A673 (cell line): Measurements from ENCODE around the gene RDH16. TPM values are rescaled to one million over a fixed set of nuclear protein-coding genes. Genes with fewer than 3 reads are reported as not detected.

Experiments
- BruUV-seq: library from RNA; stranded (reverse); fragments of 400-500 nt; replicated peaks from 2 replicates; lab custom pipeline; 2021; lab: Mats Ljungman, UMichigan
- CTCF ChIA-PET: fragments of 300-600 bp; sonication (Branson Sonifier 250); formaldehyde crosslinking; loops from one replicate; lab custom pipeline; 2022; ENCODE audit warnings: antibody characterized with exemption; lab: Charles Lee
- POLR2A ChIA-PET: fragments of 300-600 bp; sonication (Branson Sonifier 250); formaldehyde crosslinking; loops from one replicate; lab custom pipeline; 2022; ENCODE audit warnings: antibody characterized with exemption; ENCODE audit not compliant: low non-redundant PET; lab: Charles Lee
- DNase-seq: peaks from one replicate; pipeline ENCODE4 v3.0.0-alpha.2; 2015; ENCODE audit warnings: low spot score
- H3K27ac ChIP-seq: fragments of 200-600 bp; sonication (generic); 2 replicates; pipeline ENCODE4 v1.5.1; 2016; ENCODE audit warnings: mixed run types, low read depth, mild to moderate bottlenecking, mixed read lengths, antibody characterized with exemption, low read length; ENCODE audit not compliant: poor library complexity, severe bottlenecking
- H3K27me3 ChIP-seq: fragments of 200-600 bp; sonication (generic); replicated peaks from 2 replicates; pipeline ENCODE4 v1.6.1; 2017; ENCODE audit warnings: mixed run types, low read depth, mild to moderate bottlenecking, mixed read lengths, antibody characterized with exemption, low read length; ENCODE audit not compliant: insufficient read depth, poor library complexity
- H3K36me3 ChIP-seq: fragments of 200-600 bp; sonication (generic); 2 replicates; pipeline ENCODE4 v1.6.1; 2016; ENCODE audit warnings: mixed run types, mild to moderate bottlenecking, mixed read lengths, antibody characterized with exemption, low read length; ENCODE audit not compliant: insufficient read depth, poor library complexity, severe bottlenecking
- H3K4me1 ChIP-seq: fragments of 200-600 bp; sonication (generic); 2 replicates; pipeline ENCODE4 v1.6.1; 2017; ENCODE audit warnings: mixed run types, mild to moderate bottlenecking, mixed read lengths, antibody characterized with exemption, low read length; ENCODE audit not compliant: insufficient read depth, poor library complexity, severe bottlenecking
- H3K4me3 ChIP-seq: fragments of 200-600 bp; sonication (generic); 2 replicates; pipeline ENCODE4 v1.5.1; 2016; ENCODE audit warnings: low read depth, mixed run types, mild to moderate bottlenecking, mixed read lengths, low read length; ENCODE audit not compliant: poor library complexity, severe bottlenecking
- H3K9me3 ChIP-seq: fragments of 200-600 bp; sonication (generic); 2 replicates; pipeline ENCODE4 v1.6.1; 2016; ENCODE audit warnings: mixed run types, low read depth, mild to moderate bottlenecking, mixed read lengths, antibody characterized with exemption, low read length; ENCODE audit not compliant: poor library complexity, severe bottlenecking
- EZH2 ChIP-seq: fragments of 200-600 bp; sonication (generic); IDR thresholded peaks from 2 replicates; pipeline ENCODE4 v1.6.1; 2017; ENCODE audit warnings: borderline replicate concordance, low read depth, mild to moderate bottlenecking, mixed read lengths, antibody characterized with exemption, low read length; ENCODE audit not compliant: poor library complexity, severe bottlenecking
- intact Hi-C: fragments of 100-400 bp; cut with micrococcal nuclease; formaldehyde crosslinking; loops from one replicate; pipeline ENCODE4 v1.10.0; 2022; ENCODE audit not compliant: unreplicated experiment
- total RNA-seq: library from RNA; stranded (reverse); gene quantifications from 2 replicates; pipeline ENCODE4 v1.2.3, GENCODE V29; 2021
- TF ChIP-seq, protein P1 (sequence below): fragments of 300-800, 200-600 bp; sonication (generic); conservative IDR thresholded peaks from 2 replicates; pipeline ENCODE4 v1.5.1; 2017; ENCODE audit warnings: low read depth, mild to moderate bottlenecking, antibody characterized with exemption, low read length, moderate library complexity, mixed read lengths

The RDH16 gene
- total RNA-seq, 1 experiment from 2014 or later: 0.24 TPM

DNA sequence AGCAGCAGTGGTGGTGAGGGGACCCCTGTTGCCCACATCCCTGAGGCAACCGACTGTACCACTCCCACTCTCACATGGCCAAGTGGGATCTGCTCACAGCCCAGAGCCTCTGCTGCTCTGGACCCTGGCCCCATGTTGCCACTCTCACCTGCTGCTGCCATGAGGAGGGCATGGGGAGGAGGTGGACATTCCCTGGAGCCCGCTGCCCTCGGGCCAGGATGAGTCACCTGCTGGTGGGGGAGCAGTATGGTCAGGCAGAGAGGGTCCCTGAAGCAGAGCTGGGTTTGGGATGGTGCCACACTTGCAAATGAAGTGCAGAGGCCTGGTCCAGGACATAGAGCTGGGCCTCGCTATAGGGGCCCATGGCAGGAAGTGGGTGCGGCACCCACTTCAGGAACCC, 49.3 kb downstream of the RDH16 start:
- Histone ChIP-seq H3K9me3 (peaks cover 2% of the 10 kb centered on the region), H3K4me1 (no peaks in the 10 kb centered on the region), H3K27me3 (no peaks in the 10 kb centered on the region), H3K27ac (no peak overlapping the region), H3K4me3 (no peak overlapping the region), H3K36me3 (no peaks in the 10 kb centered on the region)
- POLR2A ChIA-PET: no interaction called here
- intact Hi-C loops: no loop called here
- no peak for DNase-seq
- TF ChIP-seq EZH2: no peak
- TF ChIP-seq, protein P1, sequence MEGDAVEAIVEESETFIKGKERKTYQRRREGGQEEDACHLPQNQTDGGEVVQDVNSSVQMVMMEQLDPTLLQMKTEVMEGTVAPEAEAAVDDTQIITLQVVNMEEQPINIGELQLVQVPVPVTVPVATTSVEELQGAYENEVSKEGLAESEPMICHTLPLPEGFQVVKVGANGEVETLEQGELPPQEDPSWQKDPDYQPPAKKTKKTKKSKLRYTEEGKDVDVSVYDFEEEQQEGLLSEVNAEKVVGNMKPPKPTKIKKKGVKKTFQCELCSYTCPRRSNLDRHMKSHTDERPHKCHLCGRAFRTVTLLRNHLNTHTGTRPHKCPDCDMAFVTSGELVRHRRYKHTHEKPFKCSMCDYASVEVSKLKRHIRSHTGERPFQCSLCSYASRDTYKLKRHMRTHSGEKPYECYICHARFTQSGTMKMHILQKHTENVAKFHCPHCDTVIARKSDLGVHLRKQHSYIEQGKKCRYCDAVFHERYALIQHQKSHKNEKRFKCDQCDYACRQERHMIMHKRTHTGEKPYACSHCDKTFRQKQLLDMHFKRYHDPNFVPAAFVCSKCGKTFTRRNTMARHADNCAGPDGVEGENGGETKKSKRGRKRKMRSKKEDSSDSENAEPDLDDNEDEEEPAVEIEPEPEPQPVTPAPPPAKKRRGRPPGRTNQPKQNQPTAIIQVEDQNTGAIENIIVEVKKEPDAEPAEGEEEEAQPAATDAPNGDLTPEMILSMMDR: no peak
- CTCF ChIA-PET: no interaction called here
- no TSS peak for BruUV-seq

DNA sequence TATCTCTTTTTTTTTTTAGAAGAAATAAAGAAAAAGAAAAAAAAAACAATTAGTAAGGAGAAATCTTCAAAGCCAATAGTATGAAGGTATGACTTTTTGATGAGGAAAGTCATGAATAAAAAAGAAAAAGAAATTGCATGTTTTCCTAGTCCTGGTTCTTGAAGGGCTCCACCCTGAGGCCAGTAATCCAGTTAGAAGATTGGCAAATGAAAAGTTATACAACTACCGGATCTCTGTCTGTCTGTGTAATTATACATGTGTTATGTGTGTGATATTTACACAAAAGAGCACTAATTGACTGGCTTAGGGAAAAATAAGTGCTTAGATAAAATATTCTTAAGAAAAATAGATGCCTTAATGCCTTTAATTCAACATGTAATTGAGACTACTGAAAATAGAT, 51.6 kb downstream of the RDH16 start:
- H3K4me3 ChIP-seq: no peak overlapping the region
- no peaks in the 10 kb centered on the region for H3K36me3 ChIP-seq
- no peak overlapping the region for H3K27ac ChIP-seq
- no peaks in the 10 kb centered on the region for H3K4me1 ChIP-seq
- TF ChIP-seq, protein P1: no peak
- CTCF ChIA-PET: no interaction called here
- no peaks in the 10 kb centered on the region for H3K27me3 ChIP-seq
- peaks cover 6% of the 10 kb centered on the region for H3K9me3 ChIP-seq
- intact Hi-C loops: no loop called here
- POLR2A ChIA-PET: no interaction called here
- no TSS peak for BruUV-seq
- no peak for DNase-seq

DNA sequence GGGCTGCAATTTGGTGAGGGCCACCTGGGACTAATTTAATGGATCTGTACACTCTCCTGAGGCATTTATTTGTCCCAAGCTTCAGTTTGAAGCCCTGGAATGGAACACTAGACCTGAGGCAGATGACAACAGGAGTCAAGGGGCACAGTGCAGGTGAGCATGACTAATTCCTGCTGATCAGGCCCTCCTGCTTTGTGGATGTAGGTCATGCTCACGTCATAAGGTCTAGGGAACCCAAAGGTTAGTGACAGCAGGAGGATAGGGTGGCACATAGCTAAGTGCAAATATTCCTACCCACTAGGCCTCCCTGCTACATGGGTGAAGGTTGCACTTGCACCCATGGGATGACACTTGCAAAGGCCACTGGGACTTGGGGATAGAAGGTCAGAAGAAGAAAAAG, 54.0 kb downstream of the RDH16 start:
- H3K9me3 ChIP-seq: peaks cover 11% of the 10 kb centered on the region
- no peak for DNase-seq
- intact Hi-C loops: no loop called here
- ChIA-PET CTCF (no interaction called here), POLR2A (no interaction called here)
- H3K27me3 ChIP-seq: no peaks in the 10 kb centered on the region
- no peaks in the 10 kb centered on the region for H3K4me1 ChIP-seq
- no TSS peak for BruUV-seq
- no peak overlapping the region for H3K4me3 ChIP-seq
- TF ChIP-seq EZH2: no peak
- TF ChIP-seq, protein P1: no peak
- no peak overlapping the region for H3K27ac ChIP-seq
- H3K36me3 ChIP-seq: no peaks in the 10 kb centered on the region

Other genes starting within 250 kb of the RDH16 start
- gene NACA, start 232.3 kb downstream of the RDH16 start, total RNA-seq: 906 and 908 TPM in 2 replicates
- gene PRIM1, start 205.3 kb downstream of the RDH16 start, total RNA-seq: 51.9 and 66.2 TPM in 2 replicates
- gene HSD17B6, start 194.3 kb downstream of the RDH16 start, total RNA-seq: 0.39 and 1.2 TPM in 2 replicates
- gene SDR9C7, start 23.2 kb downstream of the RDH16 start, total RNA-seq: not detected in 2 replicates
- gene ZBTB39, start 48.9 kb upstream of the RDH16 start, total RNA-seq: 17.4 and 18.2 TPM in 2 replicates
- gene TAC3, start 58.9 kb upstream of the RDH16 start, total RNA-seq: 0.79 TPM in 1 of 2 replicates, not detected in the other
- gene MYO1A, start 92.5 kb upstream of the RDH16 start, total RNA-seq: 1.1 and 1.2 TPM in 2 replicates
- 57.8 and 68.6 TPM in 2 replicates for gene NEMP1, start 121.2 kb upstream of the RDH16 start, total RNA-seq
- gene NAB2, start 131.5 kb upstream of the RDH16 start, total RNA-seq: 58.0 and 61.8 TPM in 2 replicates
- gene STAT6, start 153.8 kb upstream of the RDH16 start, total RNA-seq: 96.3 and 111 TPM in 2 replicates
- 31.0 and 43.6 TPM in 2 replicates for gene LRP1, start 170.9 kb upstream of the RDH16 start, total RNA-seq
- not detected in 2 replicates for gene LRP1-AS, start 190.0 kb upstream of the RDH16 start, total RNA-seq